HG02642 (cell line): Measurements from ENCODE around the gene FPR1.

Experiments
- ATAC-seq: cut with Tn5 transposase; IDR thresholded peaks from one replicate; pipeline ENCODE4 v1.9.1; 2021; ENCODE audit warnings: mild to moderate bottlenecking; ENCODE audit not compliant: unreplicated experiment, poor library complexity

Gene FPR1

DNA sequence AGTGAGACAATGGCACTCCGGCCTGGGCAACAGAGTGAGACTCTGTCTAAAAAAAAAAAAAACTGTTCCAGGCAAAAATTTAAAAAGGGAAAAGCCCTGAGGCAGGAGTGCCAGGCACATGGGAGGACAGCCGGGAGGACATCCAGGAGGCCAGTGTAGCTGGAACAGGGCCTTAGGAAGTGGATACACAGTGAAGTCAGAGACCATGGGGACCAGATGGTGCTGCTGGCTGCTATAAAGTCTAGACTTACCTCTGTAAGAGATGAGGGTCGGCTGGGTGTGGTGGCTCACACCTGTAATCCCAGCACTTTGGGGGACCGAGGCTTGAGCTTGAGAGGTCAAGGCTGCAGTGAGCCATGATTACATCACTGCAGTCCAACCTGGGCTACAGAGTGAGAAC is 42.9 kb downstream of the FPR1 start:
- no peak for ATAC-seq

DNA sequence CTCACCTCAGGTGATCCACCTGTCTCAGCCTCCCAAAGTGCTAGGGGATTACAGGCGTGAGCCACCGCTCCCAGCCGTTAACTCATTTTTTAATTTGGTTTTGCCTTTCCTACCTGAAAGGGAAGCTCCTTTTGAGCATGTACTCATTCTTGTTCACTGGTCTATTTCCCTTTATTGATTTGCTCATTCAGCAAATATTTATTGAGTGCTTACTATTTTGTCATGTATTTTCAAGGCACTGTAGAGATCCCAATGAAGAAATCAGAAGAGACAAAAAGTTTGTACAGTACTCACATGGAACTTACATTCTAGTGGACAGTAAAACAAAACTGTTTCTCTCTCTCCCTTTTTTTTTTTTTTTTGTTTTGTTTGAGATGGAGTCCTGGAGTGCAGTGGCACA is 44.8 kb downstream of the FPR1 start:
- no peak for ATAC-seq

DNA sequence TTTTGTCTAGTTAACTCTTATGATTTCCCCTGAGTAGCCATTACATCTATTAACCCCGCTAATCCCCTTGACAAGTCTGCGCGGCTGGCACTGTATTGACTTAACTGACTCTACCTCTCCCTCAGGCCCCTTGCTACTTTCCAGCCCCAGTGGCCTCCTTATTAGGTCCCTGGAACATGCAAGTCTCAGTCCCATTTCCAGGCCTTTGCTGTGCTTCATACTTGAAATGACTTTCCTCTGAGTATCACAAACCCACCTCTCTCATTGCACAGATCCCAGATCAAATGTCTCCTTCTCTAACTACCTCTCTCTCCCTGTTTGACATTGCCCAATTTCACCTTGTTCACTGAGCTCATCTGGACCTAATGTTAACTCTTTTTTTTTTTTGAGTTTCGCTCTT is 45.4 kb downstream of the FPR1 start:
- ATAC-seq: no peak

DNA sequence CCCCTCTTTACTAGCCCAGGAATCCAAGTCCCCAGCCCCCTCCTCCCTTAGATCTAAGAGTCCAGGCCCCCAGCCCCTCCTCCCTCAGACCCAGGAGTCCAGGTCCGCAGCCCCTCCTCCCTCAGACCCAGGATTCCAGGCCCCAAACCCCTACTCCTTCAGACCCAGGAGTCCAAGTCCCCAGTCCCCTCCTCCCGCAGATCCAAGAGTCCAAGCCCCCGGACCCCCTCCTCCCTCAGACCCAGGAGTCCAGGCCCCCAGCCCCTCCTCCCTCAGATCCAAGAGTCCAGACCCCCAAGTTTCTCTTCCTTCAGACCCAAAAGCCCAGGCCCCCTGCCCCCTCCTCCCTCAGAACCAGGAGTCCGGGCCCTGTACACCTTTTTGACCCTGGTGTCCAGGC is 47.1 kb downstream of the FPR1 start:
- no peak for ATAC-seq

DNA sequence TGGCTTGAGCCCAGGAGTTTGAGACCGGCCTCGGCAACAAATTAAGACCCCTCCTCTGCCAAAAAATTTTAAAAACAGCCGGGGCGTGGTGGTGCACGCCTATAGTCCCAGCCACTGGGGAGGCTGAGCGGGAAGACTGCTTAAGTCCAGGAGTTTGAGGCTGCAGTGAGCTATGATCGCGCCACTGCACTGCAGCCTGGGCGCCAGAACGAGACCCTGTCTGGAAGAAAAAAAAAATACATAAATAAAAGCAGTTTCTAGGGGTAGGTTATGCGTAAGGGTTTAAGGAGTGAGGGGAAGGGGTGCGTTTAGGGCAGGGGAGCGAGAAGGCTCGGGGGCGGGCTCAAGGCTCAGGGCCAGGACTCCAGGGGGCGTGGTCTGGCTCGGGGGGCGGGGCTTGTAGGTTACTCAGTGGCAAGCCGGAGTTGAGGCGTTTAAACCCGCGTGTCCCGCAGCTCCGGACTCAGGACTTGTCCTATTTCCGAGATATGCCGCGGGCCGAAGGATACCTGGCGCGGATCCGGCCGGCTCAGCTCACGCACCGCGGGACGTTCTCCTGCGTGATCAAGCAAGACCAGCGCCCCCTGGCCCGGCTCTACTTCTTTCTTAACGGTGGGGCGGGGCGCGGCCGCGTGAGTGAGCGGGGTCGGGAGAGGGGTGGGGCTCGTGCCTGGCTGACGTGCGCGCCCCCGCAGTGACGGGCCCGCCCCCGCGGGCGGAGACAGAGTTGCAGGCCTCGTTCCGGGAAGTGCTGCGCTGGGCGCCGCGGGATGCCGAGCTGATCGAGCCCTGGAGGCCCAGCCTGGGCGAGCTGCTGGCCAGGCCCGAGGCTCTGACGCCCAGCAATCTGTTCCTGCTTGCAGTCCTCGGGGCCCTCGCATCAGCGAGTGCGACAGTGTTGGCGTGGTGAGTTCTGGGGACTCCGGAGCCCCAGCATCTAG is 47.8 kb downstream of the FPR1 start:
- ATAC-seq: peak; percentile 93

DNA sequence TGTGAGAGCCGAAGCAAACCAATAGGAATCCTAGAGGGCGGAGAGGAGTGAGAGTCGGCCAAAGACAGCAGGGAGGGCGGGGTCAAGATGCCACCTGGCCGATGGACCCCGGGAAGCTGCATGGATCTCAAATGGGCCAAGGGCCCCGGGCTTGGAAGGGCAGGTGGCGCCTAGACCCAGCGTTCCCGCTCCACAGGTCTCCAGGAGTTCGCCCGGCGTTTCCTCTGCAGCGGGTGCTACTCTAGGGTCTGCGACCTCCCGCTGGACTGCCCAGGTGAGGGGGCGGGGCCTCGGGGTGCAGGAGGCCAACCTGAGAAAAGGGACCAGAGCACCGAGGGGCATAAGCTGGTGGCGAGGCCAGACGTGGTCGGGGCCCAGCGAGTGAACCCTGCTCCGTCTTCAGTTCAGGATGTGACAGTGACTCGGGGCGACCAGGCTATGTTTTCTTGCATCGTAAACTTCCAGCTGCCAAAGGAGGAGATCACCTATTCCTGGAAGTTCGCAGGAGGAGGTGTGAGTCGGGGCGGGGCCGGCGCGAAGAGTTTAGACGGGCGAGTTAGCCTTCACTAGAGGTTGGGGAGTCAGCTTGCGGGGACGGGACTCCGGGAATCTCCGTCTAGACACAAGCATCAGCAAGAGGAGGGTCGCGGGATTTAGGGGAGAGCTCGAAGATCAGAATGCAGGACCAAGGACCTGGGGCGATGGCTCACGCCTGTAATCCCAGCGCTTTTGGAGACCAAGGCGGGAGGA is 48.7 kb downstream of the FPR1 start:
- no peak for ATAC-seq

DNA sequence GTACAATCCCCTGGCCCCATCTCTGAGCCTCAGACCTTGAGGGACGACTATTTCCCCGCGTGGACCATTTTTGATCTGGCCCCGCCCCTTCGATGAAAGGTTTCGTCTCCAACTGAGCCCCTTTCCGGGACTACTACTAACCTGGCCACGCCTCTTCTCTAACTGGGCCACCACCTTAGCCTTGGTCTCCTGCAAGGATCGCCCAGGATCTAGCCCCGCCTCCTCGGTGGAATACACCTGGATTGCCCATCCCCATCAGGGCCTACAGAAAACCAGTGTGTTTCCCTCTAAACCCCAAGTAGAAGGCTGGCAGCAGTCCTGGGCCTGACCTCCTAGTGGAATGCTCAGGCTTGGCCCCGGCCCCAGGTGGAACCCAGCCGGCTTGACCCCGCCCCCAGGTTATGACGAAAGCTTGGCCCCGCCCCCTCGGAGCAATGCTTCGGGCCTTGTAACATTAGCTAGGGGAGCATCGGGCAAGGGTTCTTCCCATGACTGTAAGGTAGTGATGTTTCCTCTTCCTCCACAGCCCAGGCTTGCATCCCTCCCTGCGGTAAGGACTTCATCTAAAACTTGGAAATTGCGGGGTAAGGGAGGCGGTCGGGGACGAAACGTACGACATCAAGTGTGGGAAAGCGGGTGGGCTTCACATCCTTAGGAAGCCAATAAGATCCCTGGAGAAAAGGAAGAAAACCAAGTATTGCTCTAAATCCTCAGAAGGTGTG is 49.4 kb downstream of the FPR1 start:
- no peak for ATAC-seq

DNA sequence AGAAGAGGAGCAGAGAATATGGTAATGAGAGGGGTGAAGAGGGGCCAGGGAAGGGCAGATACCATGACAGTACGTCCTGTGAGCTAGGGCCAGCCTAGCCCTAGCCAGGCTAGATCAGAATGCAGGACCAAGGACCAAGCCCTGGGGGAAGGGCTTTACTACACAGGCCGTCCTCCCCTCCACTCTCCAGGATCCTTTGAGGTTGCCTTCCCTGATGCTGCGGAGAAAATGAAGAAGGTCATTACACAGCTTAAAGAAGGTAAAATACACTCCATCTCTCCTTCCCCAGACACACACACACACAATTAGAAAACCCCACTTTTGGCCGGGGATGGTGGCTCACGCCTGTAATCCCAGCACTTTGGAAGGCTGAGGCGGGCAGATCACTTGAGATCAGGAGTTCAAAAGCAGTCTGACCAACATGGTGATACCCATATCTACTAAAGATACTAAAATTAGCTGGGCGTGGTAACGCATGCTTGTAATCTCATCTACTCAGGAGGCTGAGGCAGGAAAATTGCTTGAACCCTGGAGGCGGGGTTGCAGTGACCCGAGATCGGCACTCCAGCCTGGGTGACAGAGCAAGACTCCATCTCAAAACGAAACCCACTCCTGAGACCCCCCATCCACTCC is 50.1 kb downstream of the FPR1 start:
- no peak for ATAC-seq

DNA sequence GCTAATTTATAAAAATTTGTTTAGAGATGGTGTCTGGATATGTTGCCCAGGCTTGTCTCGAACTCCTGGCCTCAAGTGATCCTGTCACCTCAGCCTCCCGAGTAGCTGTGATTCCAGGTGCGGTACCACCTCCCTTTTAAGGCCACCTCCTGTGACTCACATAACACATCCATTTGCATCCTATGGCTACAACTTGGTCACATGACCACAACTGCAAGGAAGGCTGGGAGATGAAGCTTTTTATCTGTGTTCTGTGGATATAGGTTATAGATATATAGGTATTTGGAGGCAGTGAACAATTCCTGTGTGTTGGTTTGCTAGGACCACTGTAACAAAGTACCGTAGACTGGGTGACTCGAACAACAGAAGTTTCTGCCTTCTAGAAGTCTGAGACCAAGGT is 52.5 kb downstream of the FPR1 start:
- no peak for ATAC-seq

DNA sequence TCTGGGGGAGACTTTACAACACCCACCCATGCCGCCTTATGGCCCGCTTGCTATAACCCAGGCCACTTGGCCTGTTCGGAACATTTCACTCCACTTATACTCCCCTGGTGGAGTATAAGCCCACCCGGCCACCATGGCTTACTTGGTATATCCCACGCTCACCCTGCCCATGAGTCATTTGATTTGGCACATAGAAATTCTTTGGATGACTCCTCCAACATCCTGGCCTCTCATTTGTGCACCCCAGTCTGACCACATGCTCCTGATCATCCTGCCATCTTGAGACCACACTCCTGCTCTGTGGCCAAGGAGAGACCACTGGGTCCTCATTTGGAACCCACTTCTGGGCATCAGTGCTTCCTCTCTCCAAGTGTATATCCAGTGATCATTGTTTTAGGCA is 53.4 kb downstream of the FPR1 start:
- ATAC-seq: no peak

DNA sequence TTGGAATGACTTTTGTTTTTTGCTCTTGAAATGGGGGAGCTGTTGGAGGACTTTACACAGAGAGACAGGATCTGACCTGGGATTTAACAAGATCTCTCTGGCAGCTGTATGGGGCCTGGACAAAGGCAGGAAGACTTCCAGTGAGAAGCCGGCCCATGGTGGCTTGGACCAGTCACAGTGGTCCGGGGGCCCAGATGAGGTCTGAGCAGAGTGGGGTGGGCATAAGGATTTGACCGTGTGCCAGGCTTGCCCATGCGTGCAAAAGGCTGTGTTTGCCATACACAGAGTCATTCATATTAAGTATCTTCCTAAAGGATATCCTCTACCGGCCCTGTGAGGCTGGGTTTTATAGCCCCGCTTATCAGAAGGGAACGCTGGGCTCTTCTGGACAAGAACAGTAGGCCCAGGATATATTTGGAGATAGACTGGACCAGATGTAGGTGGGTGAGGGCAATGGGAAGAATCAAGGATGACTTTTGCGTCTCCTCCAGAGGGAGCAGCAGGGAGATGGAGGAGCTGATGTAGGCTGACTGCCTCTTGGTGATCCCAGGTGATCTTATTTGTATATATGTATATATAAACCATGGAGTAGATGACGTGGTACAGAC is 54.4 kb downstream of the FPR1 start:
- no peak for ATAC-seq

DNA sequence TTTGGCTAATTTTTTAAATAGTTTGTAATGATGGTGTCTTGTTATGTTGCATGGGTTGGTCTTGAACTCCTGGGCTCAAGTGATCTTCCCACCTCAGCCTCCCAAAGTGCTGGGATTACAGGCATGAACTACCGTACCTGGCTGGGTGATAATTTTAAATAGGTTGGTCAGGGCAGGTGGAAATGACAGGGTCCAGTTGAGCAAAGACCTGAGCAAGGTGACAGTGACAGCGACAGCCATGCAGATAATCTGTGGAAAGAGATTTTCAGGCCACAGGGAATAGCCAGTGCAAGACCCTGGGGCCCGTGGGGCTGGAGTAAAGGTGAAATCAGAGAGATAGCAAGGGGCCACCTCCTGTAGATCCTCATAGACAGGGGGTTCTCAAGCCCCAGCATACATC is 55.1 kb downstream of the FPR1 start:
- ATAC-seq: no peak
